HG03571 (cell line): ENCODE results near the gene CPLX3.
A peak's percentile ranks its signal among the peaks of the same experiment; 100 is the strongest.
"Not testable (repeated sequence)": the region's sequence is repeated elsewhere in the genome, so short reads cannot be mapped to it uniquely, and the experiment has no call there.

ENCODE experiments used
- ATAC-seq: cut with Tn5 transposase; IDR thresholded peaks from one replicate; pipeline ENCODE4 v1.9.1; 2021; ENCODE audit not compliant: unreplicated experiment

CPLX3 gene

GRCh38 chr15:74826364-74826819 lies at the start of gene CPLX3:
Gene CPLX3 (plus strand): TSS chr15:74826627. CDS start chr15:74826704, 77 bp downstream.
- ATAC-seq, result no peak

GRCh38 chr15:74776821-74777768 lies 49.3 kb upstream of the CPLX3 start:
- ATAC-seq, result peak; percentile 40

GRCh38 chr15:74777769-74778598 lies 48.4 kb upstream of the CPLX3 start:
- no peak for ATAC-seq

- ATAC-seq, result no peak
Measured at GRCh38 chr15:74778599-74778970, 47.8 kb upstream of the CPLX3 start.

- no peak for ATAC-seq
Measured at GRCh38 chr15:74779162-74779648, 47.2 kb upstream of the CPLX3 start.

GRCh38 chr15:74780523-74781430 lies 45.6 kb upstream of the CPLX3 start:
- ATAC-seq, result no peak

GRCh38 chr15:74781431-74782258 lies 44.8 kb upstream of the CPLX3 start, which contains the start of gene CSK:
Gene CSK (plus strand): TSS chr15:74782080. CDS start chr15:74798298, 16,218 bp downstream.
- peak; percentile 29 for ATAC-seq

- peak; percentile 6 for ATAC-seq
Measured at GRCh38 chr15:74782259-74783071, 44.0 kb upstream of the CPLX3 start.

GRCh38 chr15:74783072-74783807 lies 43.2 kb upstream of the CPLX3 start:
- ATAC-seq, result no peak

GRCh38 chr15:74783808-74784175 lies 42.6 kb upstream of the CPLX3 start:
- no peak for ATAC-seq

GRCh38 chr15:74784426-74785193 lies 41.8 kb upstream of the CPLX3 start:
- no peak for ATAC-seq

- ATAC-seq, result no peak
Measured at GRCh38 chr15:74785194-74786032, 41.0 kb upstream of the CPLX3 start.

GRCh38 chr15:74786081-74786480 lies 40.3 kb upstream of the CPLX3 start:
- not testable (repeated sequence) for ATAC-seq

GRCh38 chr15:74786551-74787165 lies 39.8 kb upstream of the CPLX3 start:
- no peak for ATAC-seq

- peak; percentile 31 for ATAC-seq
Measured at GRCh38 chr15:74787251-74788041, 39.0 kb upstream of the CPLX3 start.
